GM18517 (cell line): Measurements from ENCODE around the gene BATF3.

Experiments used
- ATAC-seq: cut with Tn5 transposase; IDR thresholded peaks from one replicate; pipeline ENCODE4 v1.9.1; 2021; ENCODE audit warnings: mild to moderate bottlenecking, moderate library complexity; ENCODE audit not compliant: unreplicated experiment

Gene BATF3

DNA sequence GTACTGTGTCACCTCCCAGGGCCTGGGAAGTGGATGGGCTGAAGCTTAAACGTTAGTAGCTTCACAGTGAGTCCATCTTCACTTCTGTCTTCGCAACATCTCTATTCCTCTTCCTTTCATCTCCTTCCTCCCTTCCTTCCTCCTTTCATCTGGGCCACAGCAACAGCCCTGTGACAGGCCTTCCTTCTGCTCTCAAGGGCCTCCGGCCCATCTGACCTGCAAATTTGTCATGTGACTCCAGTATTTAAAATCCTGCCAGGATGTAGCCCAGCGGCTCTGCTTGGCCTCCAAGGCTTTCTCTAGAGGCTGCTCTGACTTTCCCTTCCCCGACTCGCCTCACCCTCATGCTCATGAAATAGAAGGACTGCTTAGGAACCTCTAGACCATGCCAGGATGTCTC is 10.9 kb upstream of the BATF3 start:
- ATAC-seq: no peak

DNA sequence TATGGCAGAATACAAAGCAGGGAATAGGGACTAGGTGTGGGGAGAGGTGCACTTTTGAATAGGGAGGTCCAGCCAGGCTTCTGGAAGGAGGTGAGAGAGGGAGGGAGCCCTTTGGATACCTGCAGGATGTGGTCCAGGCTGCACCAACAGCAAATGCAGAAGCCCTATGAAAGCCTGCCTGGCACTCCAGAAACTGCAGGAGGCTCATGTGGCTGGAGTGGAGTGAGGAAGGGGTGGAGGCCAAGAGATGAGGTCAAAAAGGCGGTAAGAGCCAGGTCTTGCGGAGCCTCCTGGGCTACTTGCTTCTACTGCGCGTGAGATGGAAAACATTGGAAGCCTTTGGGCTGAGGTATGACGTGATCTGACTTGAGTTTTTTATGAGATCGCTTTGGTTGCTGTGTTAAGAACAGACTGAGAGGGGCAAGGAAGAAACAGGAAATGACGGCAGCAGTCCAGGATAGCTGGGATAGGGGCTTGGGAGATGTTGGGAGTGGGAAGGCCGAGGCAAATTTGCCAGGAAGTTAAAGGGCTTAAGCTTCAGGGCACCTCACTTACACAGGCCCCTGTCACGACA is 4.4 kb upstream of the BATF3 start:
- no peak for ATAC-seq

DNA sequence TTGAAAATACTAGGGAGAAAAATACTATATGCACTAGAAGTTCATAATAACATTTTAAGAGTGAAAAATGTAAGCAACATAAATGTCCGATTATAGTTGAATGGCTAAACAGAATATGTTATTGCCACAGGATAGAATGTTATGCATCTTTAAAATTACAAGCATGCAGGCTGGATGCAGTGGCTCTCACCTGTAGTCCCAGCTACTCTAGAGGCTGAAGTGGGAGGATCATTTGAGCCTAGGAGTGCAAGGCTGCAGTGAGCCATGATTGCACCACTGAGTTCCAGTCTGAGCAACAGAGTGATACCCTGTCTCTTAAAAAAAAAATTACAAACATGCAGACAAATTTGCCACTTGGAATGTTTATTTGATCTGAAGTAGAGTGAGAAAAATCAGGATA is 3.0 kb upstream of the BATF3 start:
- no peak for ATAC-seq

DNA sequence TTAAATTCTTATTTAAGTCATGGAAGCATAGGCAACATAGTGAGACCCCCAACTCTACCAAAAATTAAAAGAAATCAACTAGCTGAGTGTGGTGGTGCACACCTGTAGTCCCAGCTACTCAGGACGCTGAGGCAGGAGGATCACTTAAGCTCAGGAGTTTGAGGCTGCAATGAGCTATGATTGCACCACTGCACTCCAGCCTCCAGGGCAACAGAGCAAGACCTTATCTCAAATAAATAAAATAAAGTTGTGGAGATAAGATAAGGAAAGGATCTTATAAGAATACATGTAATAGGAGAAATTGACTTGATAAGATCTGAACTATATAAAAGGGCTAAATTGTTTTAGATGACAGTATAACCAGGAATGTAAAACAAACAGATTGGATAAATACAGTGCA is 2.3 kb upstream of the BATF3 start:
- ATAC-seq: no peak

DNA sequence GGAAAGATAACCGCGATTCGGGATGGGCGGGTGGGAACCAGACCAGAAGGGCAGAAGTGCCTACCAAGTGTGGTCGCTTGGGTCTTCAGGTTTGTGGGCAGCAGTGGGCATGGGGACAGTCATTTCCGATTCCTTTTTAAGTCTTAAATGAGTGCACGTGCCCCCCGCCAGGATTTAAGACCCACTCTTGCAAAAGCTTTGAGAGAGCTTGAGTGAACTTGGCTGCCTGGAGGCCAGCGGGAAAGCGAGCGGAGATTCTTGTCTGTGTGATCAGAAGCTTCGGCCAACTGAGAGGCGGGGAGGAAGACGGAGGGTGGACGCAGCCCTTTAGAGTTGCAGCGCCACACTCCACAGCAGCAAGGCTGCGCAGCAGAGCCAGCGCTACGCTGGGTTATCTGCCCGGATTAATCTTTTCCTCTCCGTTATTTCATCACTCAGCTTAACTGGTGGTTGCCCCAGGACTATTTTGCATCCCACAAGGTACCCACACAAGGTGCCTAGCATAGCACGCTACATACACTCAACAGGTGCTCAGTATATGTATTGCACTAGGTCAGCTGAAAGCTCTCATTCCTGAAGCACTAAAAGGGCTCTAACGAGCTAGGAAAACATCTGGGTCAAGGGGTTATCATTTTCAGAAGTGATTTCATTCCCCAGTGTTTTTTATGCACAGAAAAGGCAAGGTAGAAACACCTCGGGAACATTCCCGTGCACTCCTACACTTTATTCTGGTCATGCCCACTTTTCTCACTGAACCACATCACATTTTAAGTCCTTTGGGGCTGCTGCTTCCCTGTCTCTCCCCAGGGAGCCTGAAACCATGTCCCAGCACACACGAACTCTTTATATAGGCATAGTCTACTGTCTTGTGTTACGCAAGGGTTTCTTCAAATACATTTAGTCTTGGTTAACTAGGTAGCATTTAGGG is 1.5 kb upstream of the BATF3 start:
- ATAC-seq: peak; percentile 40

DNA sequence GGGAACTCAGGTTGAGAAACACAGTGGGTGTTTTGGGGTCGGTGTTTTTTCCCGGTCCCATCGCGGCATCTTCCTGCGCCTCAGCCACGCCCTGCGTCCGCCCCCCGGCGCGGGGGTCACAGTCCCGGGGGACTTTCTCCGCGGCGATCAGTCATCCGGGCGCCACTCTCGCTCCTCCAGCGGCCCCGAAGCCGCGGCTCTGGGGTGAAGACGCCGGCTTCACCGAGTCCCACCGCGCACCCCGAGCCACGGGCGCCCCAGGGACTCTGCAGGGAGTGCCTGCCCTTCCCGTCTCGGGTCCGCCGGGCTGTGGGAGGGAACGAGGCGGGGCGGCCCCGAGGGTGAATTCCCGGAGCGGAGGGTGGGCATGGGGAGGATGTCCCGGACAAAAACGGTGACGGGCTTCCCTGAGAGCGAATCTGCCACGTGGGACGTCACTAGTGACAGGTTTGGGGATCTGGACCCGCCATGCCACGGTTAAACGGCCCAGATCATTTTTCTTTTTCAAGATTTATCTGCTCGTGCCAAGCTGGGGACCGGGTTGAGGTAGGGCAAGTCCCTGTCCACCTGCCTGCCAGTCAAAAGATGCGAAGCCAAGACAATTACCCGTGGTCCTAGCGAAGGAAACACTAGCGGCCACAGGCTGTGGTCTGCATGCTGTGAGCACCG is 717 bp upstream of the BATF3 start:
- no peak for ATAC-seq

DNA sequence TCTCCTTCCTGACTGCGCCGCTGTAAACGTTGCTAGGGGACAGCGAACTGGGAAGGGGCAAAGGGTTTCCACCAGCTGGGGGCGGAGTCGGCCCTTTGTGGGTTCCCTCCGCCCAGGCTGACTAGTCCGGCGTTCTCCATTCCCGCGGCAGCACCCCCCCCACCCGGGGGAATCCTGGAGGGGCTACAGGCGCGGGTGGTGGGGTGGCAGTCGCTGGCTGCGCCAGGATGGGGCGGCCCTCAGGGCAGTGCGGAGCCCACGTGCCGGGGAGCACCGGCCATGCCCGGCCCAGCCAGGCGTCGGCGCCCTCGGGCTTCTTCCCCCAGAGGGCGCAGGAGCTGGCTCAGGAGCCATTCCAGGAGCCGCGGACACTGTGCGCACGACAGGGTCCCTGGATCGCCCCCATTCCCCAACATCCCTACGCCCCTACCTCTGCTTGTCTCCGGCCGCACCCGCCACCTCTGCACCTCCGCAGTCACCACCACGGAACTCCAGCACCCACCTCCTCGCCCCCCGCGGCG is 476 bp downstream of the BATF3 start:
- ATAC-seq: no peak

DNA sequence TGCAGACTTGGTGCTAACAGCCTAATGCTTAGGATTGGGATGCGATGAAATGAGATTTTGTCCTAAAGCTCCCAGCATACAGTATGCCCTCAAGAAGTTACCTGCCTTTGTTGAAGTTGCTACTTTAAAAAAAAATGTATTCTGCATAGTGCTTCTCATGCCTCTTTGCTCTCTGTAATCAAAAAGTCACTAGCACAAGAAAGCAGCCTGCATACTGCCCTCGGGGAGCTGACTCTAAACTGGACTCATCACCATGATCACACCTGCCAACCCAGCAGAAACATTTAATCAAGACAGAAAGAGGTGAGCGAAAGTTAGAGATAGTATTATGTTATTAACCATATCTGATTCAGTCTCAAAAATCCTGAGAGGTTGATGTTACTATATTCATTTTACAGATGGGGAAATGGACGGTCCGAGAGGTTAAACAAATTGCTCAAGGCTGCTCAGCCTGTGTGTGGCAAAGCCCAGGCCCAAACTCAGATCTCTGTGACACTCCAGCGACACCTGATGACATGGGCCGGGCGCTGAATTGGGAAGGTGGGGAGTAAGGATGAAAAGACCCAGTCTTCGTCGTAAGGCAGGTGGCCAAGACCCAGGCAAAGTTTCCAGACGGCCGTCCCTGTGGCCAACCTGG is 1.1 kb downstream of the BATF3 start:
- no peak for ATAC-seq

DNA sequence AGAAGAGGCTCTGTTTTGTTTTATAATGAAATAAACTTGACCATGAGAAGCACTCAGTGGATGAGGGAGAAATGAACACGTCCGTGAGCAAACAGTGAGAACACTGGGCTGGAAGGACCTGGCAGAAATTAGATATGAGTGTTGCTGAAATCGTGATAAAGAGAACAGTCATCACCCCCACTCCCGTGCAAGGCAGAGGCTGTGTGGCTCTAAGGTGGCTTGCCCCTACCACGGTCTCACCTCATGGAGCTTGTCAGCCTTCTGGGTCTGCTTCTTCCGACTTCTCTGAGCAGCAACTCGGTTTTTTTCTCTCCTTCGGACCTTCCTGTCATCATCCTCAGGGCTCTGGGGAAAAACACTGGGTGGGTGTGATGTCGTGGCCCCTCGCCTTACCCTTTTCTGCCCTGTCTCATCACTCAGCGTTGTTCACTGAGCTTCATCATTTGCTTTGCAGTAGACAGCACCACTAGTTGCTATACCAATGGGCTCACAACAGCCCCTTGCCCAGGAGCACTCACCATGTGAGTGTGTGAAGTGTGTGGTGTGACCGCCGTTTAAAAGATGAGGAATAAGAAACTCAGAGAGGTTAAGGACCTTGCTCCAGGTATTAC is 2.8 kb downstream of the BATF3 start:
- ATAC-seq: no peak

DNA sequence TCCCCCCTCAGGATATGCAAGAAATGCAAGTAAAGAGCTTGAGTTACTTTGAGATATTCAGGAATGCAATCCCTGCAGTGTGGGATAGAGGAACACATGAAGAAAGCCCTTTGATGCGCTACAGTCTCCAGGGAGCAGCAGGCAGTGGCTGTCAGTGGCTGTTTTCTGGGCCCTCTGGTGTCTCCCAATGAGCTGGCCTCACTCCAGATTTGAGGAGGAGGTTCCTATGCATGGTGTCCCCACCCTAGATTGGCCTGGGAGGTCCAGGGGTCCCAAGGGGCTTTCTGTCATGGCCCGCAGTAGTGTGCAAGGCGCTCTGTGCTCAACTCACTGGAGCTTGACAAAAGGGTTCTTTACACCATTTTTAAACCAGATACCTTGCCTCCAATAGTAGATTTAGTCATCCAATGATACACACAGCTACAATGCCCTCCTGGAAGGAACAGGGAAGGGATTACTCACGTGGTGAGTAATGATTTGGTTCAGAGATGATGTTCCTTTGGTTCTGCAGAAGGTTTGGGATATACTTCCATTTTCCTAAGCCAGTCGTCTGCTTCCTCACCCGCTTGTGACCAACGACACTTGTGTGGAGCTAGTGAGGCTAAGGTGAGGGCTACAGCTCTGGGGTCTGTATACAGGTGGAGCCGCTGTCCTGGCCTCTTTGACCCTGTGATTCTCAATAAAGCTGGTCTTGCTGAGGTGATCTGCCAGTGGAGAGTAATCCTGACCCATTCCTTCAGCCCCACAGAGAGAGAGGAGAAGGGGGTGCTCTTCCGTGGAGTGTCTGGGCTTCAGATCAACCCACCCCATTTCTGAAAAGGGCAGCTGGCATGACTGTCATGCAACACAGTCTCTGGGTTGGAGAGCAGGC is 6.6 kb downstream of the BATF3 start:
- no peak for ATAC-seq

DNA sequence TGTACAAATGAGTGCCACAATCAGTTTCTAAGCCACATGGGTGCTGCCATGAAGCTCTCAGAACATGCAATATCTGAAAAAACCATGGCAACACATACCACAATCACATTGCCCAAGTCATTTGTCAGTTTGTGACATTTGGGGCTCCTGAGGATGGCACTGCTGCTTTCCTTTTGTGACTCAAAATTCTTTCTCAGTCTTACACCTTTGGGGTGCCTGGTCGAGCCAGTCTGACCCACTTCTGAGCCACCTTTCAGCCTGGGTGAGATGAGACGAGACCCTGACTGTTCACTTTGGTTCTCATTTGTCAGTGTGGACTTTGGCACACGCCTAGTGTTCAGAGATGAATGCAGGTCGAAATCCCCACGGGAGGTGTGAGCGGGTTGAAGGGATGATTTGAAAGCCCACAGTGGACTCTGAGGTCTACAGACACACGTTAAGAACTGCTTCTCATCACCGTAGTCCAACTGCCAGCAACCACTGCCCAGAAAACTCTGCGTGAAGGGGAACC is 8.0 kb downstream of the BATF3 start:
- peak; percentile 52 for ATAC-seq

DNA sequence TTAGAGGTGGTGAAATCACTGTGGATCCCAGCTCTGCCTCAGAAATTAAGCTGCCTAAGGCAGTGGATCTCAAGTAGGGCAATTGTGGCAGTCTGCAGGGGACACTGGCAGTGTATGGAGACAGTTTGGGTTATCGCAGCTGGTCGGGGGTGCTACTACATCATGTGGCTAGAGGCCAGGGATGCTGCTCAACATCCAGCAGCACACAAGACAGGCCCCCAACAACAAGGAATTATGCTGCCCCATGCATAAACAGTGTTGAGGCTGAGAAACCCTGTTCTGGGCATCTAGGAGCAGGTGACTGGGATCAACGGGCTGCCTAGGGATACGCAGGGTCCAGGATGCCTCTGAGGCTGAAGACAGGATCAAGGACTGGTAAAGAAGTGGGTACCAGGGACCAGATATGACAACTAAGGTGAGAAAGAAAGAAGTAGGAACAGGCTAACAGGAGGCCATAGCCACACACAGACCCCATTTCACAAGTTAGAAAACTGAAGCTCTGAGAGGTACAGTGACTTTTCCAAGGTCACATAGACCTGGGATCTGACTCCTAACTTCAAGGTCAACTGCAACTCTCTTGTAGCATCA is 8.7 kb downstream of the BATF3 start:
- ATAC-seq: no peak

DNA sequence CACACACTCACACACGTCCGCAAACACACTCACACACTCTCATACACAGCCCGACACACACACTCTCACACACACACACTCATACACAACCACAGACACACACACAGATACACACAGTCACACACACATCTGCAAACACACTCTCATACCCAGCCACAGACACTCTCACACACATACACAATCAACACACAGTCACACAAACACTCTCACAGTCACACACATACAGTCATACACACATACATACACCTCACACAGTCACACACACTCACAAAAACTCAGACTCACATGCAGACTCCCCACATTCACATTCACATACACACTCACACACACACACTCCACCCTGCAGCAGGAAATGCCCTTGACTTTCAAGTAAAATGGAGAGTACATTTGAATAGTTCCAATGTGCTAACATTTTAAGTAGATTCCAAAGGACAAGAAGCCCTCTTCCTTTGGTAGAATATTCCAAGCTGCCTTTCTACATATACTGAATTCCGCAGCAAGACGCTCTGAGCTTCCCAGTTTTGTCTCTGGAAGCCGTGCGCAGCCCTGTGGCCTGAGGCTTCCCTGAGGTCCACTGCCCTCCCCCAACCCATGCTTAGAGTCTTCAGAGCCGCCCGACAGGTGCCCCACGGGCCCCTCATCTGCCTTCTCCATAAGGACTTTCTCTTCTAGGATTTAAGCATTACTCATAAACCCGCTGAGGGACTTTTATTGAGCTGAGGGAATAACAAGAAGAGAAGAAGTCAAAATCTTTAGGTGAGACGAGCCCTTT is 9.7 kb downstream of the BATF3 start:
- ATAC-seq: no peak

DNA sequence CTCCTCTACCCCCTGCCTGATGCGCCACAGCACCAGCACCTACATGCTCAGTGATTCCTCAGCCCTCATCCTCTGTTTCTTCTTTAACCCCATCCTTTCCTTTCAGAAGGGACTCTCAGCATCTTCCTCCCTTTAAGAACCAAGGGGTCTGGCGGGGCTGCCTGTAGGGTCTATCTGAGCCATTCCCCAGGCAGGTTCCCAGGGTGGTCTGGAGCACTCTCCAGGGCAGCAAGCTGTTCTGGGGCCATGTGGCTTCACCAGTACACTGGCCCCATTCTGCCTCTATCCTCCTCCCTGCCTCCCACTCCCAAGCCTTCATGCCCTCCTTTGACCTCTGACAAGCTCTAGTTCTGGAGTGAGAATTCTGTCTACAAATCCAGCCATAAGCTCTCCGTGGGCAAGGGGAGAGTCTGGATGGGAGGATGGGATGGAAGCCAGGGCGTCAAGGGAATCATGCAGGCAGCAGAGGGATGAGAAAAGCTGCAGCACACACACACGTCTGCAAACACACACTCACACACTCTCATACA is 10.4 kb downstream of the BATF3 start:
- no peak for ATAC-seq

DNA sequence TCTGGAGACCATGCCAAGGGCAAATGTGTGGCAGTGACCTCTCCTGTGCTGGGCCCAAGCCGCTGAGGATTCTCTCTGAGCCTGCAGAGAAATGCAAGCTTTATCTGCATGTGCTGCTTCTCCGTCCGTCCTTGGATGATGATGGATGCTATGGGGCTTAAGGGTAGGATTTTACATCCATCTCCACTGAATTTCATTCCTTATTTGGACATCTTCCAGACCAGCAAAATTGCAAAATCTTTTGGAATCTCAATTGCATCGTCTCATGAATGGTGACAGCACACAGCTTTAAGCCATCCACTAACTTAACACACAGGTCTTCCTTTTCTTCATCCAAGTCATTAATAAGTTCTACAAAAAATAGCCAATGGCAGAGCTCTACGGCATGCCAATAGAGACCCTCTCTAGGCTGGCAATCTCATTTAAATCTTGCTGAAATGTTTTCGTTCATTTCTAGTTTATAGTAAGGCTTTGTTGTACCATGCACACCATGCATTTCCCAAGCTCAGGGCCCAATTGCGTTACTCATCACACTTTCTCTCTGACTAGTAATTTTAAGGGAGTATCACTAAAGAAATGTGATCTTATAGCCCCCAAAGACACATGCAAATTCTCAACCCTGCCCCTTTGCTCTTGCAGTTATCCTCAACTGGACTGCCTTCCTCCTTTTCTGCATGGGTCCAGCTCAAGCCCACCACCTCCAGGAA is 11.1 kb downstream of the BATF3 start:
- ATAC-seq: no peak

DNA sequence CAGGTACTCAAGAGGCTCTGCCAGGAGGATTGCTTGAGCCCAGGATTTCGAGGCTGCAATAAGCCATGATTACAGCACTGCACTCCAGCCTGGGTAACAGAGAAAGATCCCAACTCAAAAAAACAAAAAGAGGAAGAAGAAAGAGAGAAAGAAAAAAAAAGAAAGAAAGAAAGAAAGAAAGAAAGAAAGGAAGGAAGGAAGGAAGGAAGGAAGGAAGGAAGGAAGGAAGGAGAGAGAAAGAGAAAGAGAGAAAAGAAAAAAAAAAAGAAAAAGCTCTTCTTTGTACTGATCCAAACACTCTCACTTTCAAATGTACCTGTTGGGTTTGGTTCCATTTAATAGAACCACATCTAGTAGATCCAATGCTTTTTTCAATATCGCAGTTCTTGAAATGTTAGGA is 11.8 kb downstream of the BATF3 start:
- no peak for ATAC-seq

DNA sequence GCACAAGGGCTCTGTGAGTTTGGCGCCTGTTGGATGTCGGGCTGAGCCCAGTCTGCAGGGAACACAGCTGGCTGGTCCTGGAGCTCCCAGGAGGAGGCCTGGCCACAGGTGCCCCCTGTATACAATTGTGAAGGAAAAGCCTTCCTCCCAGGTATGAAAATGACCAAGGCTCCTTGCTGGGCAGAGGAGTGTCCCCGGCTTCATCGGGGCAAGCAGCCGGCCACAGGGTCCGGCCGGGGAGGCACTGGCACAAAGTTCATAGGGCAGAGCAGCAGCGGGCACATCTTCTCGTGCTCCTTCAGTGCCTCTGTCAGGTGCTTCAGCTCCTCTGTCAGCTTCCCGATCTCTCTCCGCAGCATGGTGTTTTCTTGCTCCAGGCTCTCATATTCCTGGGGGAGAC is 13.0 kb downstream of the BATF3 start:
- ATAC-seq: no peak

DNA sequence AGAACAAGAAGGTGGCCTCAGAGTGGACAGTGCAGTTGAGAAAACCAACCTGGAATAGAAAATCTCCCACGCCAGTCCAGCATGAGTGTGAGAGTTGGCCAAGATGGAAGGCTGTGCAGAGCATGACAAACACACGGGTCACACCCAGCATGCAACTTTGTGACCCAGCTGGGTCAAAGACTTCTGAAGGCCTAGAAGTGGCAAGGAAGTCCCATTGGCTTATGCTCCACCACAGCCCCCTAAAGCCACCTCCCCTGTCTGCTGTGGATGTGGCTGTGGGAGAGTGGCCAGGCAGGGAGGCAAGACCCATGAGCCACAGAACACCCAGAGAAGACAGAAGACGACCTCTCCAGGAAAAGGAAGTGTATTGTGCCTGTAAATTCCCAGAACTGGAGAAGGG is 13.6 kb downstream of the BATF3 start:
- ATAC-seq: no peak
